ENCODE data around the gene HPS1. TPM values are rescaled to one million over a fixed set of nuclear protein-coding genes. Genes with fewer than 3 reads are reported as not detected.

HPS1 gene
- total RNA-seq, 1 experiment from 2014 or later = 146 TPM

DNA sequence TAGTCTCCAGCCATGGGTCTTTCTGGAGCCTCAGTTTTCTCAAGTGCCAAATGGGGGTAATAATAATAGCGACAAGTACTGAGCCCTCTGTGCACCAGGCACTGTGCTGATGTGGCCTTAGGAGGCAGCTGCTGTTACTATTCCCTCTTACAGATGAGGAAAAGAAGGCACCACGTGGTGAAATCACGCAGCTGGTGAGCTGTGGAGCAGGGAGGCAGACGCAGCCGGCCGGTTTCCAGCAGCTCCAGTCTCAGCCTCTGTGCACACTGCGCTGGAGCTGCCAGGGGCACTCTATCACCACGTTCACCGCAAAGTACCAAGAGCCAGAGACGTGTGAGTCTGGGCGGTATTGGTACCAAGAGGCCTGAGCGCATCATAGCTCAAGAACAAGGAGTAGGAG lies 41.3 kb downstream of the HPS1 start:
- no peak for ATAC-seq
- no peaks in the 10 kb centered on the region for H3K36me3 ChIP-seq (ENCODE audit: control insufficient read depth, insufficient read depth, low read length)

GRCh38 chr10:98404571-98405359 lies 42.0 kb downstream of the HPS1 start:
- Histone ChIP-seq H3K9me3 (ENCODE audit: control insufficient read depth, insufficient read depth, low read depth, low read length) (no peaks in the 10 kb centered on the region), H3K27me3 (ENCODE audit: control insufficient read depth, insufficient read depth, low read length) (no peaks in the 10 kb centered on the region), H3K36me3 (ENCODE audit: control insufficient read depth, insufficient read depth, low read length) (no peaks in the 10 kb centered on the region), H3K4me3 (ENCODE audit: low read depth in 2 of 2, low read length in 2 of 2) (no peak overlapping the region), H3K4me1 (ENCODE audit: control insufficient read depth, insufficient read depth, low read length) (no peaks in the 10 kb centered on the region), H3K27ac (ENCODE audit: low read length) (no peak overlapping the region)
- ChIA-PET CTCF (no interaction called here), POLR2A (no interaction called here)
- intact Hi-C loops (cut with micrococcal nuclease; ENCODE audit: unreplicated experiment) (no loop called here), in situ Hi-C loops (cut with HindIII; ENCODE audit: low pct_unique_long_range_greater_than_20kb, low sequenced_read_pairs) (no loop called here)
- DNase-seq (ENCODE audit: low read depth, low spot score) = no peak
- ATAC-seq = no peak
- TF ChIP-seq SIN3A (IDR thresholded peaks at IDR 0.05; ENCODE audit: borderline replicate concordance, insufficient read depth, low read depth, low read length) (no peak), TCF7L2 (IDR thresholded peaks at IDR 0.05; ENCODE audit: low read depth, low read length) (no peak), REST (IDR thresholded peaks at IDR 0.05; ENCODE audit: insufficient read depth in 1 of 2, low read depth in 2 of 2, low read length in 1 of 2) (no peak), POLR2AphosphoS5 (IDR thresholded peaks at IDR 0.05; ENCODE audit: low read depth, low read length) (no peak)
- TF ChIP-seq, protein P1, sequence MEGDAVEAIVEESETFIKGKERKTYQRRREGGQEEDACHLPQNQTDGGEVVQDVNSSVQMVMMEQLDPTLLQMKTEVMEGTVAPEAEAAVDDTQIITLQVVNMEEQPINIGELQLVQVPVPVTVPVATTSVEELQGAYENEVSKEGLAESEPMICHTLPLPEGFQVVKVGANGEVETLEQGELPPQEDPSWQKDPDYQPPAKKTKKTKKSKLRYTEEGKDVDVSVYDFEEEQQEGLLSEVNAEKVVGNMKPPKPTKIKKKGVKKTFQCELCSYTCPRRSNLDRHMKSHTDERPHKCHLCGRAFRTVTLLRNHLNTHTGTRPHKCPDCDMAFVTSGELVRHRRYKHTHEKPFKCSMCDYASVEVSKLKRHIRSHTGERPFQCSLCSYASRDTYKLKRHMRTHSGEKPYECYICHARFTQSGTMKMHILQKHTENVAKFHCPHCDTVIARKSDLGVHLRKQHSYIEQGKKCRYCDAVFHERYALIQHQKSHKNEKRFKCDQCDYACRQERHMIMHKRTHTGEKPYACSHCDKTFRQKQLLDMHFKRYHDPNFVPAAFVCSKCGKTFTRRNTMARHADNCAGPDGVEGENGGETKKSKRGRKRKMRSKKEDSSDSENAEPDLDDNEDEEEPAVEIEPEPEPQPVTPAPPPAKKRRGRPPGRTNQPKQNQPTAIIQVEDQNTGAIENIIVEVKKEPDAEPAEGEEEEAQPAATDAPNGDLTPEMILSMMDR (IDR thresholded peaks at IDR 0.05) = no peak
- BruUV-seq (replicated peaks) = no TSS peak

More for the DNA sequence above, 41.3 kb downstream of the HPS1 start:
- no peak for TF ChIP-seq SIN3A (IDR thresholded peaks at IDR 0.05; ENCODE audit: borderline replicate concordance, insufficient read depth, low read depth, low read length)
- TF ChIP-seq, protein P1 (IDR thresholded peaks at IDR 0.05) = no peak
- no peak for TF ChIP-seq POLR2AphosphoS5 (IDR thresholded peaks at IDR 0.05; ENCODE audit: low read depth, low read length)
- TF ChIP-seq REST (IDR thresholded peaks at IDR 0.05; ENCODE audit: insufficient read depth in 1 of 2, low read depth in 2 of 2, low read length in 1 of 2) = no peak
- no peak for TF ChIP-seq TCF7L2 (IDR thresholded peaks at IDR 0.05; ENCODE audit: low read depth, low read length)
- Histone ChIP-seq H3K4me1 (ENCODE audit: control insufficient read depth, insufficient read depth, low read length) (no peaks in the 10 kb centered on the region), H3K27ac (ENCODE audit: low read length) (no peak overlapping the region), H3K27me3 (ENCODE audit: control insufficient read depth, insufficient read depth, low read length) (no peaks in the 10 kb centered on the region), H3K9me3 (ENCODE audit: control insufficient read depth, insufficient read depth, low read depth, low read length) (no peaks in the 10 kb centered on the region), H3K4me3 (ENCODE audit: low read depth in 2 of 2, low read length in 2 of 2) (no peak overlapping the region)
- ChIA-PET CTCF (no interaction called here), POLR2A (interaction anchor here (0.6 kb wide), 1 partner anchor 221 kb away, joined by 4 read pairs; no protein-coding TSS in a partner anchor)
- in situ Hi-C loops (cut with HindIII; ENCODE audit: low pct_unique_long_range_greater_than_20kb, low sequenced_read_pairs) = no loop called here
- DNase-seq (ENCODE audit: low read depth, low spot score) = no peak
- intact Hi-C loops (cut with micrococcal nuclease; ENCODE audit: unreplicated experiment) = no loop called here
- BruUV-seq (replicated peaks) = no TSS peak

Measured in Panc1 (cell line).